ENCODE results near the gene ISY1.

Gene ISY1

GRCh38 chr3:129183569-129184395, 22.9 kb upstream of the ISY1 start, which contains the start of gene CNBP:
Gene CNBP (minus strand): TSS chr3:129183896. CDS start chr3:129171757, 12,139 bp downstream.
- no peak for TF ChIP-seq TEAD4 (IDR thresholded peaks at IDR 0.05)
- no peak for TF ChIP-seq FOXM1 (IDR thresholded peaks at IDR 0.05; ENCODE audit: borderline replicate concordance, low read depth)
- no peak for TF ChIP-seq NFIC (IDR thresholded peaks at IDR 0.05)
- TF ChIP-seq YY1 (IDR thresholded peaks at IDR 0.05; ENCODE audit: low read depth): peak; percentile 75
- TF ChIP-seq REST (IDR thresholded peaks at IDR 0.05; ENCODE audit: low read depth): no peak
- peak; percentile 96 for TF ChIP-seq TAF1 (IDR thresholded peaks at IDR 0.05; ENCODE audit: low read depth)
- 0 out of 2 replicates have a peak, but pooled peaks have one; percentile 59 for TF ChIP-seq ZBTB7A (IDR thresholded peaks at IDR 0.05; ENCODE audit: low read depth)
- TF ChIP-seq RAD21 (IDR thresholded peaks at IDR 0.05; ENCODE audit: low read depth): no peak
- peak; percentile 91 for TF ChIP-seq MAX (IDR thresholded peaks at IDR 0.05)
- TF ChIP-seq CREB1 (IDR thresholded peaks at IDR 0.05; ENCODE audit: low read depth): peak; percentile 43; the same call in 1 of the 2 replicates
- TF ChIP-seq EGR1 (IDR thresholded peaks at IDR 0.05): peak; percentile 82
- peak; percentile 13; the same call in 1 of the 2 replicates for TF ChIP-seq TCF12 (IDR thresholded peaks at IDR 0.05; ENCODE audit: low read depth)
- peak; percentile 20; the same call in 1 of the 2 replicates for TF ChIP-seq EP300 (IDR thresholded peaks at IDR 0.05; ENCODE audit: borderline replicate concordance)
- TF ChIP-seq CEBPB (IDR thresholded peaks at IDR 0.05): no peak
- 0 out of 2 replicates have a peak, but pooled peaks have one; percentile 22 for TF ChIP-seq USF1 (IDR thresholded peaks at IDR 0.05)

GRCh38 chr3:129182390-129183185, 21.7 kb upstream of the ISY1 start:
- no peak for TF ChIP-seq MAX (IDR thresholded peaks at IDR 0.05)
- no peak for TF ChIP-seq EGR1 (IDR thresholded peaks at IDR 0.05)
- no peak for TF ChIP-seq REST (IDR thresholded peaks at IDR 0.05; ENCODE audit: low read depth)
- no peak for TF ChIP-seq CEBPB (IDR thresholded peaks at IDR 0.05)
- TF ChIP-seq TAF1 (IDR thresholded peaks at IDR 0.05; ENCODE audit: low read depth): no peak
- no peak for TF ChIP-seq EP300 (IDR thresholded peaks at IDR 0.05; ENCODE audit: borderline replicate concordance)
- TF ChIP-seq CREB1 (IDR thresholded peaks at IDR 0.05; ENCODE audit: low read depth): no peak
- TF ChIP-seq TEAD4 (IDR thresholded peaks at IDR 0.05): no peak
- TF ChIP-seq YY1 (IDR thresholded peaks at IDR 0.05; ENCODE audit: low read depth): no peak
- no peak for TF ChIP-seq USF1 (IDR thresholded peaks at IDR 0.05)
- no peak for TF ChIP-seq NFIC (IDR thresholded peaks at IDR 0.05)
- TF ChIP-seq RAD21 (IDR thresholded peaks at IDR 0.05; ENCODE audit: low read depth): no peak
- TF ChIP-seq TCF12 (IDR thresholded peaks at IDR 0.05; ENCODE audit: low read depth): no peak
- no peak for TF ChIP-seq ZBTB7A (IDR thresholded peaks at IDR 0.05; ENCODE audit: low read depth)

- no peak for TF ChIP-seq MAX (IDR thresholded peaks at IDR 0.05)
- no peak for TF ChIP-seq NFIC (IDR thresholded peaks at IDR 0.05)
- no peak for TF ChIP-seq USF1 (IDR thresholded peaks at IDR 0.05)
- TF ChIP-seq EGR1 (IDR thresholded peaks at IDR 0.05): no peak
- no peak for TF ChIP-seq REST (IDR thresholded peaks at IDR 0.05; ENCODE audit: low read depth)
- TF ChIP-seq TCF12 (IDR thresholded peaks at IDR 0.05; ENCODE audit: low read depth): no peak
- no peak for TF ChIP-seq CEBPB (IDR thresholded peaks at IDR 0.05)
- TF ChIP-seq TEAD4 (IDR thresholded peaks at IDR 0.05): no peak
- no peak for TF ChIP-seq TAF1 (IDR thresholded peaks at IDR 0.05; ENCODE audit: low read depth)
- no peak for TF ChIP-seq EP300 (IDR thresholded peaks at IDR 0.05; ENCODE audit: borderline replicate concordance)
- TF ChIP-seq FOXM1 (IDR thresholded peaks at IDR 0.05; ENCODE audit: borderline replicate concordance, low read depth): no peak
- TF ChIP-seq RAD21 (IDR thresholded peaks at IDR 0.05; ENCODE audit: low read depth): no peak
Observed at GRCh38 chr3:129181819-129182218, 21.0 kb upstream of the ISY1 start.
